Measurements from ENCODE around the gene FOXP1.

The FOXP1 gene

GRCh38 chr3:71251156-71251775 lies 332.3 kb downstream of the FOXP1 start:
- H3K4me3 ChIP-seq (replicated peaks; ENCODE audit: low read depth, low read length) = no peak overlapping the region
- no peak for TF ChIP-seq CTCF (IDR thresholded peaks at IDR 0.05; ENCODE audit: insufficient read depth, low read length, poor library complexity, severe bottlenecking)
- no peaks in the 10 kb centered on the region; the same call in 1 of the 2 replicates for H3K27me3 ChIP-seq (replicated peaks; ENCODE audit: control insufficient read depth, insufficient read depth, low read length)
- no peaks in the 10 kb centered on the region for H3K36me3 ChIP-seq (ENCODE audit: control insufficient read depth, insufficient read depth, low read length)
- DNase-seq (ENCODE audit: extremely low read depth, insufficient read length) = no peak

GRCh38 chr3:71250026-71250425 lies 333.5 kb downstream of the FOXP1 start:
- Histone ChIP-seq H3K27me3 (replicated peaks; ENCODE audit: control insufficient read depth, insufficient read depth, low read length) (no peaks in the 10 kb centered on the region; the same call in 1 of the 2 replicates), H3K36me3 (ENCODE audit: control insufficient read depth, insufficient read depth, low read length) (no peaks in the 10 kb centered on the region), H3K4me3 (replicated peaks; ENCODE audit: low read depth, low read length) (no peak overlapping the region)
- no peak for DNase-seq (ENCODE audit: extremely low read depth, insufficient read length)
- no peak for TF ChIP-seq CTCF (IDR thresholded peaks at IDR 0.05; ENCODE audit: insufficient read depth, low read length, poor library complexity, severe bottlenecking)

DNA sequence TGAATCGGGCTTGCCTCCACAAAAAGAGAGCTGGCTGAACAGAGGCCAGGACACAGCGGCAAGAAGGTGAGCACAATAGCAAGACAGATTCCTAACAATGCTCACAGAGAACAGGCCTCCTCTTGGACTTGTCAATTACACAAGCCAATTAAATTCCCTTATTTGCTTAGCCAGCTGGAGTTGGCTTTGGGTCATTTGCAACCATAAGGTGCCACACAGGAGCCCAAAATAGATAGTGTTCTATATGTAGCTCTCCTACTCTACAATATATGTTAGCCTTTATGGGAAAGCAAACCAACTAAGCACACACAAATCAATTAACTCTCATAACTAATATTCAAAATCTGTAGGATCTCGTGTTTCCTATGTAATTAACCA lies 335.6 kb downstream of the FOXP1 start:
- DNase-seq (ENCODE audit: extremely low read depth, insufficient read length) = no peak
- Histone ChIP-seq H3K36me3 (ENCODE audit: control insufficient read depth, insufficient read depth, low read length) (no peaks in the 10 kb centered on the region), H3K27me3 (replicated peaks; ENCODE audit: control insufficient read depth, insufficient read depth, low read length) (no peaks in the 10 kb centered on the region; the same call in 1 of the 2 replicates), H3K4me3 (replicated peaks; ENCODE audit: low read depth, low read length) (no peak overlapping the region)
- TF ChIP-seq CTCF (IDR thresholded peaks at IDR 0.05; ENCODE audit: insufficient read depth, low read length, poor library complexity, severe bottlenecking) = no peak

GRCh38 chr3:71247221-71247957 lies 336.1 kb downstream of the FOXP1 start:
- no peaks in the 10 kb centered on the region for H3K36me3 ChIP-seq (ENCODE audit: control insufficient read depth, insufficient read depth, low read length)
- no peaks in the 10 kb centered on the region; the same call in 1 of the 2 replicates for H3K27me3 ChIP-seq (replicated peaks; ENCODE audit: control insufficient read depth, insufficient read depth, low read length)
- TF ChIP-seq CTCF (IDR thresholded peaks at IDR 0.05; ENCODE audit: insufficient read depth, low read length, poor library complexity, severe bottlenecking) = no peak
- no peak for DNase-seq (ENCODE audit: extremely low read depth, insufficient read length)
- H3K4me3 ChIP-seq (replicated peaks; ENCODE audit: low read depth, low read length) = no peak overlapping the region

GRCh38 chr3:71245971-71246880 lies 337.3 kb downstream of the FOXP1 start:
- TF ChIP-seq CTCF (IDR thresholded peaks at IDR 0.05; ENCODE audit: insufficient read depth, low read length, poor library complexity, severe bottlenecking) = no peak
- Histone ChIP-seq H3K4me3 (replicated peaks; ENCODE audit: low read depth, low read length) (no peak overlapping the region), H3K27me3 (replicated peaks; ENCODE audit: control insufficient read depth, insufficient read depth, low read length) (no peaks in the 10 kb centered on the region; the same call in 1 of the 2 replicates), H3K36me3 (ENCODE audit: control insufficient read depth, insufficient read depth, low read length) (no peaks in the 10 kb centered on the region)
- DNase-seq (ENCODE audit: extremely low read depth, insufficient read length) = no peak
